Stimulated activated CD4-positive, alpha-beta T cell treated with anti-CD3 and anti-CD28 coated beads, Interleukin-4, amount 100 ng/mL, for 48 hours (primary cell): Measurements from ENCODE around the gene CORO1C.

ENCODE experiments used
- DNase-seq, 2 donors: peaks; one replicate each; pipeline ENCODE4 v3.0.0-alpha.2; 2020; ENCODE audit warnings: low read depth in 2 of 2

CORO1C gene

GRCh38 chr12:108599948-108600701 is 131.2 kb downstream of the CORO1C start:
- no peak for DNase-seq

GRCh38 chr12:108599541-108599940 is 131.8 kb downstream of the CORO1C start:
- DNase-seq = no peak

DNA sequence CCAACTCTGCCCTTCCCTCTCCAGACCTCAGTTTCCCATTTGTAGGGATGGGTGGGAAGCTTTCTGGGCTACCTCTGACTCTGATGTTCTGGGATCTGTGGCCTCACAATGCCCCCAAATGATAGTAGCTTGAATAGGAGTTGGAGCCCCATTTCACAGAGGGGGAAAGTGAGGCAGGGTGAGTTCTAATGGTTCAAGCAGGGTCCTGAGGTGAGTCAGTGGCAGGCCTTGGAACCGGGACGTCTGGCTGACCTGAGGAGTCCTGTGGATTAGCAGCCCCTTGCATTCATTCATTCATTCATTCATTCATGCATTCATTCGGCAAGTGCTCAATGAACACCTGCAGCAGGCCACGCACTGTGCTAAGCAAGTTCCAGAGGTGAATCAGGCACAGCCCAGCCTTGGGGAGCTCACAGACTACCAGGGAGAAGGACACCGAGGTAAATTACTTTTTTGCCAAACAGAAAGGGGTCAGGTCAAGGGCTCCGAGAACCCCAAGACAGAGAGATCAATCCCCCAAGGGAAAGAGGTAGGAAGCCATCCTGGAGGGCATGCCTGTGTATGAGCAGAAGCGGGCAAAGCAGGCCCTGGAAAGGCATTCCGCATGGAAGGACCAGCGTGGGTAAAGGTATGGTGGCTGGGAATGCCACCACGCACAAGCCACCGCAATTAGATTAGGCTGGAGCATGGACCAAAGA is 132.6 kb downstream of the CORO1C start:
- no peak for DNase-seq

DNA sequence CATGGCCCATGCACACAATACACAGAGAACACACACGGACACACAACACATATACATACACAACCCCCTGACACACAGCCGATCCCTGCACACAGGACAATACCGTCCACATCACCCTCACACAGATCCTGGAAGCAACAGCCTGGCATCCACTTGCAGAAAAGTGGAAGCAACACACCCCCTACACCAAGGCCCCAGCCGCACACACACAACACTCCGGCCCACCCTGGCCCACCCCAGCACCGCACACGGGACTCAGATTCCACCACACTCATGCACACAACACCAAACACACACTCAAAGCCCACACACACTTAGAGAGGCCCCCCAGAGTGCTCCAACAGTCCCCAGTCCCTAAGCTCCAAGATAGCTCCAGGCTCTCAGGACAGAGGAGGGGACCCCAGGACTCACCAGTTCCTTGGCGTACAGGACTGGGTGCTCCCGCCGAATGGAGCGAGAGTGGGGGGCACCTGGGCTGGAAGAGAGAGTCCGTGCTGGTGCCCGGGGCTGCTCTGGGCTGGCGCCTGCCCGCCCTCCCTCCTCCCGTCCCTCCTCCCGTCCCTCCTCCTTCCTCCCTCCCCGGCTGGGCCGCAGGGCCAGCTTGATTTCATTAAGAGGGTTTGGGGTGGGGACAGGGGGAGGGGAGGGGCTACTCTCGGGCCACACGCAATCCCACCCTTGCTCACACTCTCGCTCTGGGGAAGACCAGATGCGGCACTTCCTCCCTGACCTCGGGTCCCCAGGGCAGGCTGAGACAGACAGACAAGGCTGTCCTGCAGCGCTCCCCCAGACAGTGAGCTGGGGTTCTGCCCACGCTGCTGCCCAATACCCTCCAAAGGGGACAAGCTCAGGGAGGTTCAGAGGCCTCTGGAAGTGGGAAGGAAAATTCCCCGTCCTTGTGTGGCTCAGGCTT is 133.5 kb downstream of the CORO1C start, which contains the start of gene TMEM119:
Gene TMEM119, minus strand, starts transcription at position 526 of the 913 bp plus-strand sequence. CDS start 5,701 bp downstream, outside the sequence.
- no peak for DNase-seq

DNA sequence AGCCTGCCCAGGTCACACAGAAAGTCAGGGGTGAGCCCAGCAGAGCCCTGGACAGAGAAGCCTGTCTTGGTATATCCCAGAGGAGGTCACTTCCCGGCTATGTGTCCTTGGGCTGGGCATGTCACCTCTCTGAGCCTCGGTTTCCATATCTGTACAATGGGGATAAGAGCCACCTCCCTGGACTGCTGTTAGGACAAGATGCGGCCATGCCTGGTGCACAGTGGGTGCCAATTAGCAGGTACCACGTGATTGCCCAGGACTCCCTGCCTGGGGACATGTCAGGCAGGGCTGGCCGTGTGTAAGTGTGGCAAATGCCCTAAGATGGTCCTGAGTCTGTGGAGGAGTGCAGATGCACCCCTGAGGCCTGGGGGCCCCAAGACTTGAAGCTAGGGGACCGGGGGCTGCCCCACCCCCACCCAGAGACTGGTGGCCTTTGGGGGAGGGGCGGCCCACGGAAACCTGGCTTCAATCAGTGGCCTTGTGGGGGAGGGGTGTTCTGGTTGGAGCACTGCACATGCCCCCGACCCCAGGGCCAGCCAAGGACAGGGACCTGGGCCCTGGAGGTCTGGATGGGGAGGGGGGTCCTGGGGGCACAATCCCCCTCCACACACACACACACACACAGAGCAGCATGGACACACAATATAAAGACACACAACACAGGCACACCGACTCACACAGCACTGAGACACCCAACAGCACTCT is 134.3 kb downstream of the CORO1C start:
- DNase-seq = no peak

DNA sequence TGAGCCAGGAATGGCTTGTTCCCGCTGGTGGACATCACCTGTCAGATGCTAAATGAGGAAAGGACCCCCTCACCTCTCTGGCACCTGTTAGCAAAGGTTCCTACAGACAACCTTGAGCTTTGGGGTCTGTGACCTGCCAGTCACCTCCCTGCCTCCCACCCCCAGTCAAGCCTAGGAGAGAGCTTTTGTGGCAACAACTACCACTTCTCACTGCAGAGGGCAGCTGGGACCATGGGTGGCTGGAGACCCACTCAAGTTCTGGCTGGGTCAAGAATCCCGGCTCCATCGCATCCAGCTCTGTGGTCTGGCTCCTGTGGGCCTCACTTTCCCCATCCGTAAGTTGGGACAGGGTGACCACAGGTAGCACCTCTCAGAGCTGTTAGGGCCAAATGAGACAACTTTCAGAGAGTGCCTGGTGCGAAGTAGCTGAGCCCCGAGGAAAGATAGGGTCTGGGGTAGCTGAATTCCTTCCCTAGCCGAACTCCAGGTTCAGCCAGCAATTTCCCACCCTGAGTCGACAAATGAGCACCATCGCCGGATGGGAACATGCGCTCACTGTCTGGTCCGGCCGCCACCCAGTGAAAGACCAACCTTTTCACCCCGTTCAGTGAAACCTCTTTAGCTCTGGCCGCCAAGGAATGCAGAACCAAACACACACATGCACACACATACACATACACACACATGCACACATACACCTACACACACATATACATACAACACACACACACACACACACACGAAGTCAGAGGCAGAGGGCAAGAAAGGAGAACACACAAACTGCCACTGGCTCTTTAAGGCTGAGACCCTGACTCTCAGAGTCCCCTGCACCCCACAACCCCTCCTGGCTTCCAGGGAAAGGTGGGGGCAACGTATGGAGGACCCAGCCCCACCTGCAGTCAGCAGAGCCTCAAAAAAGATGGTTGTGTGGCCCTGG is 135.3 kb downstream of the CORO1C start:
- DNase-seq = no peak
